HG02885 (cell line): ENCODE measurements around the gene ACTR3C.

Experiments used
- ATAC-seq: cut with Tn5 transposase; IDR thresholded peaks from one replicate; pipeline ENCODE4 v1.9.1; 2021; ENCODE audit warnings: mild to moderate bottlenecking; ENCODE audit not compliant: unreplicated experiment, poor library complexity

The ACTR3C gene

GRCh38 chr7:150359622-150360362 is 36.4 kb upstream of the ACTR3C start:
- no peak for ATAC-seq

GRCh38 chr7:150358988-150359621 is 35.8 kb upstream of the ACTR3C start:
- ATAC-seq: no peak

GRCh38 chr7:150358433-150358832 is 35.1 kb upstream of the ACTR3C start:
- ATAC-seq: no peak

GRCh38 chr7:150357771-150358427 is 34.6 kb upstream of the ACTR3C start:
- no peak for ATAC-seq

GRCh38 chr7:150357270-150357669 is 33.9 kb upstream of the ACTR3C start:
- peak; percentile 63 for ATAC-seq

GRCh38 chr7:150356265-150356897 is 33.0 kb upstream of the ACTR3C start:
- peak; percentile 37 for ATAC-seq

GRCh38 chr7:150355666-150356059 is 32.3 kb upstream of the ACTR3C start:
- ATAC-seq: no peak

GRCh38 chr7:150351587-150352194 is 28.3 kb upstream of the ACTR3C start:
- ATAC-seq: no peak

- no peak for ATAC-seq
Observed at GRCh38 chr7:150346922-150347321, 23.6 kb upstream of the ACTR3C start.

GRCh38 chr7:150345012-150345411 is 21.7 kb upstream of the ACTR3C start:
- ATAC-seq: no peak

- ATAC-seq: no peak
Observed at GRCh38 chr7:150344299-150344698, 21.0 kb upstream of the ACTR3C start.

- ATAC-seq: no peak
Observed at GRCh38 chr7:150343225-150343624, 19.9 kb upstream of the ACTR3C start.

- ATAC-seq: no peak
Observed at GRCh38 chr7:150342121-150342408, 18.7 kb upstream of the ACTR3C start.

GRCh38 chr7:150341263-150342120 is 18.1 kb upstream of the ACTR3C start, which contains the start of gene RARRES2:
TSS of gene RARRES2 (minus strand) at chr7:150341629. CDS start at chr7:150340609, 1,020 bp downstream.
- no peak for ATAC-seq

- no peak for ATAC-seq
Observed at GRCh38 chr7:150340875-150341262, 17.5 kb upstream of the ACTR3C start.

GRCh38 chr7:150340024-150340749 is 16.8 kb upstream of the ACTR3C start:
- ATAC-seq: no peak

GRCh38 chr7:150339409-150339809 is 16.1 kb upstream of the ACTR3C start:
- no peak for ATAC-seq

GRCh38 chr7:150338166-150338829 is 15.0 kb upstream of the ACTR3C start:
- ATAC-seq: no peak

GRCh38 chr7:150337659-150338081 is 14.3 kb upstream of the ACTR3C start:
- no peak for ATAC-seq
